HG03064 (cell line): ENCODE data around the gene WDFY2.

Experiments used
- ATAC-seq: cut with Tn5 transposase; IDR thresholded peaks from one replicate; pipeline ENCODE4 v1.9.1; 2021; ENCODE audit warnings: low read depth; ENCODE audit not compliant: unreplicated experiment

WDFY2 gene

GRCh38 chr13:51763486-51763885 lies 179.2 kb downstream of the WDFY2 start:
- no peak for ATAC-seq

GRCh38 chr13:51764184-51765141 lies 180.2 kb downstream of the WDFY2 start:
- peak; percentile 81 for ATAC-seq

DNA sequence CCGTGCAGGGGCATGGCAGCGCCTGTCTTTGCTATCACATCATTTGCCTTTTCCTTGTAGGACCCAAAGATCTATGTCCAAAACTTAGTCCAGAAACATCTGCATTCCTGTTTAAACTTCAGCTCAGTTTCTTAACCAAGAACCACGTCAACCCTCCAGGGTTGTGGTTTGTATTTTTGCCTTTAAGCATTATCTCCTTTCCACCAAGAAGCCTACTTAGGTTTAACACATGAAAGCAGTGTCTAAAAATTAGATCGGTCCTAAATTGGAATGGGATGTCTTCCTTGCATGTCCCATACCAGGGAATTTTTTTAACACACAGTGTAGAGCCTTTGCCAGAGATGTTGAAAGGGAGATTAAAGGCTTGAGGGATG lies 180.9 kb downstream of the WDFY2 start:
- ATAC-seq = no peak

- no peak for ATAC-seq
These were observed 182.8 kb downstream of the WDFY2 start for GRCh38 chr13:51767100-51767499.

- ATAC-seq = no peak
These were observed 184.2 kb downstream of the WDFY2 start for GRCh38 chr13:51768378-51768921.

GRCh38 chr13:51768976-51769375 lies 184.7 kb downstream of the WDFY2 start:
- no peak for ATAC-seq

- no peak for ATAC-seq
These were observed 185.3 kb downstream of the WDFY2 start for GRCh38 chr13:51769455-51770127.

- ATAC-seq = no peak
These were observed 185.9 kb downstream of the WDFY2 start for GRCh38 chr13:51770160-51770559.

DNA sequence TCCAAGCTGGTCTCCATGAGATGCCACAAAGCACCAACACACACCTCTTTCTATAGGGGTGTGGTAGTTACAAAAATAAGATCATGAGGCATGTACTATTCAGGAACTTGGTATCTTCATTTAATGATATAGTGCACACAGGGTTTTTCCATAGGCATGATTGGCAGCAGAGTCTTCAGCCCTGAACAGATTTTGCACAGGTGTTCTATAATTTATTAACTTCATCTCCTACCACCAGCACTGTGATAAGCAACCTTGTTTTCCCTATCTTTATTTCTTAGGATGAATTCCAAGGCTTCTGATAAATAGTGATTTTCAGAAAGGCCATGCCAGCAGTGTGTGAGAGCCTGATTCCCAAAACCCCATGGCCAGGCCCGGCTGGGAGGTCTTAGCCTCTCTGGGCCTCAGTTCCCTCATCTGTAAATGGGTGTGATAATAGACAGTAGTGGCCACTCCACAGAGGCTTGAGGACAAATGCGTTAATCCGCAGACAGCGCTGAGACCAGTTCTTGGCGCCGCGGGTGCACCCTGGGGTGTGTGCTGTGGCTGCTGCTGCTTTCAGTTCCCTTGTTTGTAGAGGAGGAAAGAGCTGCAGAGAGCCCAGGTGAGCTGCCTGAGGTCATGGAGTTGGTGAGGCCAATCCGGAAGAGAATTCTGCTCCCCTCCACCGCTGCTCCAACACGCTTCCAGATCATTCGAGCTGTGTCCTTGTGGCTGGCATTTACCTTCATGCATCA lies 186.6 kb downstream of the WDFY2 start:
- no peak for ATAC-seq

DNA sequence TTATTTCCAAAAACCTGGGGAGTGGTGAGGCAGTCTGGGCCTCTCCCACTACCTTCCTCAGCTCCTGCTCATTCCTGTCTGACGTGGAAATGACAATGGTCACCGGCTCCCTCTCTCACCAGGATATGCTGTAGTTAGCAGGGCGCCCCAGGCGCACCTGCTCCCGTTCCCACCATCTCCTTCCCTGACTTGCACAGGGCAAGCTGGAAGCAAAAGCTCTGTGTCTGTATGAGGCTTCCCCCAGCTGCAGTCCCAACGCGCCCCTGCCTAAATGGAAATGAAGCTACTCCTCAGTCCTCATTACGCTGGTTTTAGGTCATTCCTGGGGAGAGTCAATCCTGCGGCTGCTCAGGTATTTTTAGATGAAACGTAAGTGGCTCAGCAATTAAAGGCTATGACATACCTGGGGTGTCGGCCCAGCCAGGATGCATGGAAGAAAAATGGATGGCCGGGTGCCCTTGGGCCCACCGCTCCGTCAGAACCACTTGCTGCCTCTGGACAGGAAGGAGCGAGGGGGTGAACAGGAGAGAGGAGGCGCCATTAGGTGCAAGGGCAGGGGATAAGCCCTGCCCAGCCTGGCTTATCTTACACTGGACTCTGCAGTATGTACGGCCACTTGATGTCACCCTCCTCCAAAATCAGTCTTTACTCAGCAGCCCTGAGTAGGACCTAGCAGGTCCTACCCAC lies 187.3 kb downstream of the WDFY2 start:
- ATAC-seq = no peak

DNA sequence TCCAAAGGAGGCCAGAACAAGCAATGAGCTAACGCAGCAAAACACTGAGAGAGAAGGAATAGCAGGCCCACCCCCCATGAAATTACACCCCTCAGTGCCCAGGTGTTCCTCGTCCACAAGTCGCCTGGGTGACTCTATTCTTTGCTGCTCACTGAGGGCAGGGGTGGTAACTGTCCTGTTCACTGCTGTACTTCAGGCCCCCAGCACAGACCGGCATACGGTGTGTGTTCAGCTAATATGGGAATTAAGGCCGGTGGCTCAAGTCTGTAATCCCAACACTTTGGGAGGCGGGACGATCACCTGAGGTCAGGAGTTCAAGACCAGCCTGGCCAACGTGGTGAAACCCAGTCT lies 187.8 kb downstream of the WDFY2 start:
- no peak for ATAC-seq

DNA sequence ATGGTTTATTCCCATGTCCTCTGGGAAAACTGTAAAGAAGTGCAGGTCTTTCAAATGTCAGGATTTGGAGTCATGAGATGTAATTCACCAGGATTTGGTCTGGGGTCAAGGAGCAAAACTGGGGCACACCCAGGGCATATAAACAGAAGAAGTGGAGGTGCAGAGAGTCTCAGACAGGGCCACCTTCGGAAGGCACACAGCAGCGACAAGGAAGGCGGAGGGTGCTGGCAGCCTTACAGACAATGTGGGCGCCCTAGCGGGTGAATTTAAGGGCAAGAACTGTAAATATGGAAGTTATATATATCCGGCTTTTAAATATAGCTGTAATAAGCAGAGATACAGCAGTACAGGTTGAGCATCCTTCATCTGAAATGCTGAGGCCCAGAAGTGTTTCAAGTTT lies 188.5 kb downstream of the WDFY2 start:
- no peak for ATAC-seq

- no peak for ATAC-seq
These were observed 189.3 kb downstream of the WDFY2 start for GRCh38 chr13:51773515-51773914.

DNA sequence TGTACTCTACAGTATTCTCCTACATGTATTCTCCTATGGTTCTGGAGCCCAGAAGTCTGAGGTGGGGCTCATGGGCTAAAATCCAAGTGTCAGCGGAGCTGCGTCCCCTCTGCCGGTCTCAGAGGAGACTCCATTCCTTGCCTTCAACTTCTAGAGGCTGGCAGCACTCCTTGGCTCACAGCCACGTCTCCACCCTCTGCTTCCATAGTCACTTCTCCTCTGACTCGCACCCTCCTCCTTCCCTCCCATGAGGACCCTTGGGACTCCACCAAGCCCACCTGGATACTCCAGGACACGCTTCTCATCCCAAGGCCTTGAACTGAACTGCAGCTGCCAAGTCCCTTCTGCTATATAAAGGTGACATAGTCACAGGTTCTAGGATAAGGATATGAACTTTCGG lies 191.9 kb downstream of the WDFY2 start:
- no peak for ATAC-seq

DNA sequence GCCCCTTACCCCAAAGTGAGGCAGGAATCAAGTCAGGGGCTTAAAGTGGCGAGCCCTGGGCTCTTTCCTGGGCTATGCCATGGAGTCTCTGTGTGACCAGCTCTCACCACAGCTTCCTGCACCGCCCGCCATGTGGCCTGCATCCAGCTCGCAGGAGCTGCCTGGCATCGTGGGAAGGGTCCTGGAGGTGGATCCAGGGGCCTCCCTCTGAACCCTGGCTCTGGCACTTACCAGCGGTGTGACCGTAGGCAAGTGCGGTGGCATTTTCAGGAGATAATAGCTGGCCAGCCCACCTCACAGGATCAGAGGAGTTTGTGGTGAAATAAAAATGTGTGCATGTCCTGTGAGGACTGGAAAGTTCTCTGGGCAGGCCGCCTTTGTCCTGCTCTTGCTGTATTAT lies 193.7 kb downstream of the WDFY2 start:
- ATAC-seq = no peak

GRCh38 chr13:51778392-51778791 lies 194.1 kb downstream of the WDFY2 start:
- no peak for ATAC-seq

GRCh38 chr13:51780099-51780498 lies 195.8 kb downstream of the WDFY2 start:
- ATAC-seq = no peak

GRCh38 chr13:51781246-51782022 lies 197.2 kb downstream of the WDFY2 start:
- no peak for ATAC-seq

- no peak for ATAC-seq
These were observed 197.9 kb downstream of the WDFY2 start for GRCh38 chr13:51782026-51782710.
